Left ventricle myocardium inferior (tissue), 1 donor: ENCODE data around the gene NELL1. TPM values are rescaled to one million over a fixed set of nuclear protein-coding genes. Genes with fewer than 3 reads are reported as not detected.

Experiments used
- DNase-seq: peaks from one replicate; pipeline ENCODE4 v3.0.0-alpha.2; 2020
- H3K27ac ChIP-seq: fragments of 200-600 bp; replicated peaks from 2 replicates; pipeline ENCODE4 v1.8.0; 2021
- H3K27me3 ChIP-seq: fragments of 200-600 bp; 2 replicates; pipeline ENCODE4 v1.8.0; 2021; ENCODE audit warnings: low read depth
- H3K36me3 ChIP-seq: fragments of 200-600 bp; 2 replicates; pipeline ENCODE4 v1.8.0; 2021
- H3K4me1 ChIP-seq: fragments of 200-600 bp; 2 replicates; pipeline ENCODE4 v1.8.0; 2021
- H3K4me3 ChIP-seq: fragments of 200-600 bp; 2 replicates; pipeline ENCODE4 v1.8.0; 2021; ENCODE audit warnings: mild to moderate bottlenecking, moderate library complexity
- H3K9me3 ChIP-seq: fragments of 200-600 bp; replicated peaks from 2 replicates; pipeline ENCODE4 v1.8.0; 2021
- intact Hi-C: fragments of 100-400 bp; cut with micrococcal nuclease; formaldehyde crosslinking; loops from one replicate; pipeline ENCODE4 v1.11.0; 2022
- total RNA-seq: library from RNA; stranded (reverse); fragmentation: NEBNext Ultra II Directional; extraction: Animal tissue kit (Norgen Biotek cat#: 25700); gene quantifications from one replicate; pipeline ENCODE4 v1.2.1, GENCODE V29; 2021
- TF ChIP-seq, protein P1 (sequence below): fragments of 200-600 bp; IDR thresholded peaks from 2 replicates; pipeline ENCODE4 v1.8.0; 2021; ENCODE audit warnings: antibody characterized with exemption, mild to moderate bottlenecking, borderline replicate concordance
- donor health status: DM: no; HTN: yes; CAD: no; lungs with severe emphysema.

The NELL1 gene
- total RNA-seq, 1 donor from 2014 or later = not detected

GRCh38 chr11:20627026-20627425 lies 42.4 kb upstream of the NELL1 start:
- DNase-seq = no peak
- Histone ChIP-seq H3K4me1 (peaks cover 10% of the 10 kb centered on the region), H3K27ac (no peak overlapping the region), H3K27me3 (no peaks in the 10 kb centered on the region), H3K36me3 (no peaks in the 10 kb centered on the region), H3K4me3 (no peak overlapping the region), H3K9me3 (peaks cover 4% of the 10 kb centered on the region)
- TF ChIP-seq, protein P1, sequence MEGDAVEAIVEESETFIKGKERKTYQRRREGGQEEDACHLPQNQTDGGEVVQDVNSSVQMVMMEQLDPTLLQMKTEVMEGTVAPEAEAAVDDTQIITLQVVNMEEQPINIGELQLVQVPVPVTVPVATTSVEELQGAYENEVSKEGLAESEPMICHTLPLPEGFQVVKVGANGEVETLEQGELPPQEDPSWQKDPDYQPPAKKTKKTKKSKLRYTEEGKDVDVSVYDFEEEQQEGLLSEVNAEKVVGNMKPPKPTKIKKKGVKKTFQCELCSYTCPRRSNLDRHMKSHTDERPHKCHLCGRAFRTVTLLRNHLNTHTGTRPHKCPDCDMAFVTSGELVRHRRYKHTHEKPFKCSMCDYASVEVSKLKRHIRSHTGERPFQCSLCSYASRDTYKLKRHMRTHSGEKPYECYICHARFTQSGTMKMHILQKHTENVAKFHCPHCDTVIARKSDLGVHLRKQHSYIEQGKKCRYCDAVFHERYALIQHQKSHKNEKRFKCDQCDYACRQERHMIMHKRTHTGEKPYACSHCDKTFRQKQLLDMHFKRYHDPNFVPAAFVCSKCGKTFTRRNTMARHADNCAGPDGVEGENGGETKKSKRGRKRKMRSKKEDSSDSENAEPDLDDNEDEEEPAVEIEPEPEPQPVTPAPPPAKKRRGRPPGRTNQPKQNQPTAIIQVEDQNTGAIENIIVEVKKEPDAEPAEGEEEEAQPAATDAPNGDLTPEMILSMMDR = no peak
- intact Hi-C loops = no loop called here

DNA sequence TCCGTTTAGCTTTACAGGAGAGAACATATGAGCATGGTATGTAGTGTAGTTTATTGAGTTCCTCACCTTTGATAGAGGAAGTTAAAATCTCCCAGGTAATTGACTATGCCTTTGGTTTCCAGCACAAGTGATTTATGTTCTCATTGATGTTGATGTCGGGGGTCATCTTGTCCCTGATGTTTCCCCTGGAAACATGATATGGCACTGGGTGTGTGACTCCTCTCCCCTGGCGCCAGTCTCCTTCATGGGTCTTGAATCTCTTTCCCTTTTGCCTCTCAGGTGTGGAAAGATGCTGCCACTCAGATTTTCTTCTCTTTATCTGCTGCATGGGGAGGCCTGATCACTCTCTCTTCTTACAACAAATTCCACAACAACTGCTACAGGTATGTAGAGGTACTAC lies 41.7 kb upstream of the NELL1 start:
- Histone ChIP-seq H3K27me3 (no peaks in the 10 kb centered on the region), H3K4me3 (no peak overlapping the region), H3K4me1 (peaks cover 10% of the 10 kb centered on the region), H3K27ac (no peak overlapping the region), H3K9me3 (peaks cover 4% of the 10 kb centered on the region), H3K36me3 (no peaks in the 10 kb centered on the region)
- TF ChIP-seq, protein P1 = no peak
- intact Hi-C loops = no loop called here
- no peak for DNase-seq

DNA sequence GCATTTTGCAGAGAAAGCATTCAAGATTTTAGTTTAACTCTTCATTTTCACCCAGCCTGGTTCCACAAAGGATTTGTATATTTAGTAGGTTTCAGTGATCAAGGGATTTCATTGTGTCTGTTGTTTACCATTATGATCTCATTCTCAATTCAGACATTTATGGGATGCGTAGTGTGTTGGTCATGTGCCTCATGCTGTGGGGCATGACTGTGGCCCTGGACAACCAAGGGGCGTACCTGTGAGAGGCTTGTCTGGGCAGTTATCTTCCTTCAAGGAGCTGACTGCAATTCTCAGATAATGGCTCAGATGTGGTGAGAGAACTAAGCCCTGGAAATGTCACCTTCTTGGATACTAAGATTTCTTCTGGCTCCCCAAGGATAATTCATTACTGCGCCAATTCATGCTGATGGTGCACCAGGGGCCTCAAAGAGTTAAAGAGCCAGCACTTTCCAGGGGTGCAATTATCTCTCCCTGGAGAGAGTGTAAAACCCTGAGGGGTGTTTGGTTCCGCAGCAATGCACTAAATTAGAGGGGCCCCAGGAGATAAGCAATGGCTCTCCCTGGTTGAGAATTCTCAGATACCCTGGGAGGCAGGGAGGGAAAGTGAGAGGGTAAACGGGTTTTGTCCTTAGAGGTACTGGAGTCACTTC lies 37.7 kb upstream of the NELL1 start:
- H3K36me3 ChIP-seq = no peaks in the 10 kb centered on the region
- peaks cover 20% of the 10 kb centered on the region for H3K27me3 ChIP-seq
- H3K4me1 ChIP-seq = peaks cover 7% of the 10 kb centered on the region
- DNase-seq = no peak
- H3K9me3 ChIP-seq = peaks cover 4% of the 10 kb centered on the region
- intact Hi-C loops = no loop called here
- TF ChIP-seq, protein P1 = no peak
- no peak overlapping the region for H3K27ac ChIP-seq
- no peak overlapping the region for H3K4me3 ChIP-seq

DNA sequence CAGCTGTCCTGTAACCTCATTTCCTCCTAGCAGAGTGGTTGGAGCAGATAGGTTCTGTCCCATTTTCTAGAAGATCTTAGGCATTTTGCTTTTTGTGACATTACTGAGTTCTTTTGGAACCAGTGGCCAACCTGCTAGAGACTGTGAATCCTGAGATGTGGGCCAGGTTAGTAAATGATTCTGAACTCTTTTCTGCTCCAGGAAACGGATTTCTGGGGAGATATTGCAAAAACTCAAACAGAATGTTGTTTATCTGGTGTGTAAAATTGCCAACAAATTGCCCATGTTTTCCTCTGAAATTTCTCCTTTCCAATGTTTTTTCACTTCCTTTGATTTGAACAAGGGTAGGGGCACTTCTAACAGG lies 37.2 kb upstream of the NELL1 start:
- no peaks in the 10 kb centered on the region for H3K36me3 ChIP-seq
- no peak overlapping the region for H3K27ac ChIP-seq
- DNase-seq = no peak
- intact Hi-C loops = no loop called here
- TF ChIP-seq, protein P1 = no peak
- no peak overlapping the region for H3K4me3 ChIP-seq
- H3K4me1 ChIP-seq = peaks cover 2% of the 10 kb centered on the region
- H3K27me3 ChIP-seq = peaks cover 20% of the 10 kb centered on the region
- peaks cover 4% of the 10 kb centered on the region for H3K9me3 ChIP-seq

DNA sequence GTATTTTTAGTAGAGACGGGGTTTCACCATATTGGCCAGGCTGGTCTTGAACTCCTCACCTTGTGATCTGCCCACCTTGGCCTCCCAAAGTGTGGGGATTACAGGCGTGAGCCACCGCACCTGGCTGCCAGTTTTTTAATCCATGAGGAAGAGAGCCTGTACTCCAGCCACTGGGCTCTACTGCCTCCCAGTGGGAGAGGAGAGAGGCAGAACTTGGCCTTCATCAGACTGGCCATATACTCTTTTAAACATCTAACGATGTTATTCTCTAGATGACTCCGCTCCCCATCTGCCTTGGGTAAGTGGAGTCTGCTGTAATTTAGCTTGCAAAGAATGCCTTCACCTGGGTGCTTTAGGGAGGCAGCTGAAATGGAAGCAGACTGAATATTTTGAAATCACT lies 35.3 kb upstream of the NELL1 start:
- peaks cover 32% of the 10 kb centered on the region for H3K27me3 ChIP-seq
- H3K27ac ChIP-seq = no peak overlapping the region
- TF ChIP-seq, protein P1 = peak; percentile 10
- intact Hi-C loops = no loop called here
- no peak overlapping the region for H3K4me3 ChIP-seq
- H3K4me1 ChIP-seq = no peaks in the 10 kb centered on the region
- no peaks in the 10 kb centered on the region for H3K36me3 ChIP-seq
- no peak for DNase-seq
- peaks cover 4% of the 10 kb centered on the region for H3K9me3 ChIP-seq
